Gastrocnemius medialis (tissue), 4 donors: ENCODE data around the gene MVB12A. TPM values are rescaled to one million over a fixed set of nuclear protein-coding genes. Genes with fewer than 3 reads are reported as not detected.

Experiments
- ATAC-seq, 2 donors: fragments of 150-250 bp; one replicate each; pipeline ENCODE4 v1.9.1; 2016
- DNase-seq, 2 donors: peaks; one replicate each; pipeline ENCODE4 v3.0.0-alpha.2; 2019
- H3K27ac ChIP-seq, 4 donors: fragments of 200-600 bp; sonication (generic); 1 replicate in 1 of 4; 2 replicates in 3 of 4; pipeline ENCODE4 v1.5.1; 2016 to 2018; ENCODE audit warnings: mild to moderate bottlenecking in 2 of 4, moderate library complexity in 1 of 4
- H3K27me3 ChIP-seq, 3 donors: fragments of 200-600 bp; sonication (generic) in 2 of 3; 1 replicate in 1 of 3; 2 replicates in 2 of 3; pipeline versions ENCODE4 v1.5.1 to v1.6.0; 2016 to 2019; ENCODE audit warnings: mild to moderate bottlenecking in 1 of 3, moderate library complexity in 1 of 3
- H3K36me3 ChIP-seq, 2 donors: fragments of 200-600 bp; sonication (generic) in 1 of 2; one replicate each; pipeline ENCODE4 v1.5.1; 2017 to 2018
- H3K4me1 ChIP-seq, 2 donors: fragments of 200-600 bp; sonication (generic) in 1 of 2; one replicate each; pipeline ENCODE4 v1.5.1; 2016 to 2017; ENCODE audit warnings: mild to moderate bottlenecking in 2 of 2
- H3K4me3 ChIP-seq, 4 donors: fragments of 200-600 bp; sonication (generic) in 3 of 4; 1 replicate in 1 of 4; 2 replicates in 3 of 4; pipeline ENCODE4 v1.5.1; 2016 to 2019; ENCODE audit warnings: mild to moderate bottlenecking in 2 of 4
- H3K9me3 ChIP-seq, 3 donors: fragments of 200-600 bp; sonication (generic) in 2 of 3; 1 replicate in 1 of 3; 2 replicates in 2 of 3; pipeline ENCODE4 v1.5.1; 2016 to 2019
- CTCF ChIP-seq, 5 experiments: fragments of 450-650 bp in 3 of 5; fragments of 200-600 bp in 2 of 5; sonication (generic) in 2 of 5; IDR thresholded peaks in 4 of 5; conservative IDR thresholded peaks in 1 of 5; 1 replicate in 4 of 5; 2 replicates in 1 of 5; pipeline ENCODE4 v1.5.1; 2016 to 2019; ENCODE audit warnings: antibody characterized with exemption in 5 of 5, mild to moderate bottlenecking in 3 of 5, moderate library complexity in 3 of 5
- POLR2A ChIP-seq, 2 donors: fragments of 450-650 bp; IDR thresholded peaks; one replicate each; pipeline ENCODE4 v1.6.1; 2017; ENCODE audit warnings: antibody characterized with exemption in 2 of 2, mild to moderate bottlenecking in 2 of 2, moderate library complexity in 2 of 2
- in situ Hi-C, 4 donors: fragments of 200-750 bp; cut with MboI; loops; one replicate each; pipeline versions ENCODE4 v1.15.0 to v1.8.0; 2017; ENCODE audit warnings: low sequenced_read_pairs in 4 of 4
- intact Hi-C: fragments of 100-400 bp; cut with DNase I; formaldehyde crosslinking; loops from one replicate; pipeline ENCODE4 v1.15.1; 2023; ENCODE audit warnings: low total_unique reads
- total RNA-seq, 4 donors: library from RNA; depleted of rRNA; stranded (reverse); fragments of >200 nt; gene quantifications; one replicate each; pipeline versions ENCODE4 v1.1.0 to v1.2.3, GENCODE V29; 2016

Gene MVB12A
- total RNA-seq, 4 donors from 2014 or later = 35.8 to 62.7 (median 52.3) TPM

- H3K36me3 ChIP-seq = no peaks in the 10 kb centered on the region
- H3K27ac ChIP-seq = no peak overlapping the region
- TF ChIP-seq POLR2A (IDR thresholded peaks at IDR 0.05) (no peak), CTCF (IDR thresholded peaks at IDR 0.05 in 4 of 5, conservative IDR thresholded peaks at IDR 0.05 in 1 of 5) (no peak)
- ATAC-seq = no peak
- no peaks in the 10 kb centered on the region for H3K9me3 ChIP-seq
- in situ Hi-C loops (loop anchor here in 1 of 4 donors (10.0 kb wide), 1 partner anchor 119 kb away; no protein-coding TSS in a partner anchor), intact Hi-C loops (no loop called here)
- peaks cover 44 to 70% (median 56%) of the 10 kb centered on the region in 3 donors for H3K27me3 ChIP-seq
- peaks cover 0 to 6% of the 10 kb centered on the region in 2 donors for H3K4me1 ChIP-seq
- no peak for DNase-seq
- H3K4me3 ChIP-seq = no peak overlapping the region
Measured at GRCh38 chr19:17456127-17456526, 36.3 kb downstream of the MVB12A start.

GRCh38 chr19:17457616-17458015 lies 37.8 kb downstream of the MVB12A start:
- DNase-seq = no peak
- no peak for ATAC-seq
- H3K27me3 ChIP-seq = peaks cover 44 to 61% (median 56%) of the 10 kb centered on the region in 3 donors
- peaks cover 0 to 6% of the 10 kb centered on the region in 2 donors for H3K4me1 ChIP-seq
- TF ChIP-seq POLR2A (IDR thresholded peaks at IDR 0.05) (no peak), CTCF (IDR thresholded peaks at IDR 0.05 in 4 of 5, conservative IDR thresholded peaks at IDR 0.05 in 1 of 5) (no peak)
- H3K9me3 ChIP-seq = no peaks in the 10 kb centered on the region
- no peak overlapping the region for H3K27ac ChIP-seq
- in situ Hi-C loops (loop anchor here in 1 of 4 donors (10.0 kb wide), 1 partner anchor 117 kb away; no protein-coding TSS in a partner anchor), intact Hi-C loops (no loop called here)
- no peak overlapping the region for H3K4me3 ChIP-seq
- no peaks in the 10 kb centered on the region for H3K36me3 ChIP-seq

GRCh38 chr19:17458970-17459369 lies 39.1 kb downstream of the MVB12A start:
- Histone ChIP-seq H3K4me3 (no peak overlapping the region), H3K36me3 (no peaks in the 10 kb centered on the region), H3K4me1 (no peaks in the 10 kb centered on the region), H3K9me3 (no peaks in the 10 kb centered on the region), H3K27me3 (peaks cover 37 to 54% (median 52%) of the 10 kb centered on the region in 3 donors), H3K27ac (no peak overlapping the region)
- ATAC-seq = no peak
- intact Hi-C loops (no loop called here), in situ Hi-C loops (loop anchor here in 1 of 4 donors (10.0 kb wide), 1 partner anchor 116 kb away; no protein-coding TSS in a partner anchor)
- DNase-seq = no peak
- TF ChIP-seq CTCF (IDR thresholded peaks at IDR 0.05 in 4 of 5, conservative IDR thresholded peaks at IDR 0.05 in 1 of 5) (no peak), POLR2A (IDR thresholded peaks at IDR 0.05) (no peak)

- peaks cover 26 to 38% (median 36%) of the 10 kb centered on the region in 3 donors for H3K27me3 ChIP-seq
- DNase-seq (no peak), ATAC-seq (no peak)
- intact Hi-C loops = no loop called here
- H3K27ac ChIP-seq = no peak within 1 kb of the TSS
- no peaks in the 10 kb centered on the region for H3K36me3 ChIP-seq
- TF ChIP-seq POLR2A (IDR thresholded peaks at IDR 0.05) (no peak), CTCF (IDR thresholded peaks at IDR 0.05 in 4 of 5, conservative IDR thresholded peaks at IDR 0.05 in 1 of 5) (no peak)
- no peak within 1 kb of the TSS for H3K4me3 ChIP-seq
- H3K4me1 ChIP-seq = no peaks in the 10 kb centered on the region
- no peaks in the 10 kb centered on the region for H3K9me3 ChIP-seq
- in situ Hi-C loops = loop anchor here in 2 of 4 donors (10.0 kb wide), 2 partner anchors 66 to 116 kb away; partner anchors contain the start of gene CCDC194 (in 1 of the 2)
Measured at GRCh38 chr19:17460372-17461230, 40.8 kb downstream of the MVB12A start, which contains the start of gene NXNL1. TSS of gene NXNL1 (minus strand) at chr19:17460926. CDS start at chr19:17460869, 57 bp downstream.
